Ramos (cell line): ENCODE results near the gene ACOX1.

Experiments
- in situ Hi-C: fragments of 300-500 bp; cut with MboI; formaldehyde crosslinking; loops from one replicate; pipeline ENCODE4 v1.14.3; 2022; ENCODE audit warnings: low sequenced_read_pairs; ENCODE audit not compliant: unreplicated experiment

The ACOX1 gene

GRCh38 chr17:75978938-75979704 lies at the start of gene ACOX1, which contains the start of gene TEN1:
ACOX1 (minus strand) TSS chr17:75979166; CDS start chr17:75979073, 93 bp downstream.
TEN1 (plus strand) TSS chr17:75979240; CDS start chr17:75986193, 6,953 bp downstream.
- in situ Hi-C loops = no loop called here

GRCh38 chr17:76027159-76027839 lies 48.3 kb upstream of the ACOX1 start, which contains the start of gene EVPL:
EVPL (minus strand) TSS chr17:76027306; CDS start chr17:76027198, 108 bp downstream.
- in situ Hi-C loops = no loop called here

DNA sequence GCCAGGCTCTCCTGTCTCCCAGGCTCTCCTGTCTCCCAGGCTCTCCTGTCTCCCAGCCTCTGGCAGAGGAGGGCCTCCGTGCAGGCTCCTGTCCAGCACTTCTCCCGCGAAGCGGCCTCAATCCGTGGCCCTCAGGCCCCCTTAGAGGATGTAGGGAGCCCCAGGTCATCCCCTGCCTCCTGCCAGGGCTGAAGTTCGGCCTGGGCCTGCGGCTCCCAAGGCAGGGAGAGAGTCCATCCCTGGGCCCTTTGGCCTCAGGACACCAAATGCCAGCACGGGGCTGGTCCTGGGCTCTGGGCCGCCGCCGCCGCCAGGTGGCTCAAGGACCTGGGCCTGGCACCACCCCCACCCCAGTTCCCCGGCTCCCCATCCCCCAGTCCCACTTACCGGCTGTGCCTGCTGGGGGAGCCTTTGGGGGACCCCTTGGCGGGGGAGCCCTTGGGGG lies 47.8 kb upstream of the ACOX1 start:
- in situ Hi-C loops = no loop called here

- in situ Hi-C loops = no loop called here
Measured at GRCh38 chr17:76025294-76025693, 46.3 kb upstream of the ACOX1 start.

- in situ Hi-C loops = no loop called here
Measured at GRCh38 chr17:76024353-76024752, 45.4 kb upstream of the ACOX1 start.

DNA sequence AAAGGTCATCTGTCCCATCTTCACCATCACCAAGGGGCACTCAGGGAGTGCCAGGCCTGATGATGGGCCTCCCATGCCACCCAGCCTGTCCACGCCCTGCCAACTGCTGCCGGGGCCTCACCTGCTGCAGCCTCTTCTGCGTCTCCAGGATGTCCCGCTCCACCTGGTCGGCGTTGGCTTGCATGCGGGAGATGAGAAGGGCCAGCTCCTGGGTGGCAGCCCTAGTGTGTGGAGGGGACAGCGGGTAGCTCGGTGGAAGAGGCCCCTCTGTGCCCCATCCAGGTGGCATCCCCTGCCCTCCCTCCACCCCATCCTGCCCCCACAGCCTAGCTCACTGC lies 44.9 kb upstream of the ACOX1 start:
- in situ Hi-C loops = no loop called here

- in situ Hi-C loops = no loop called here
Measured at GRCh38 chr17:76022973-76023899, 44.3 kb upstream of the ACOX1 start.

DNA sequence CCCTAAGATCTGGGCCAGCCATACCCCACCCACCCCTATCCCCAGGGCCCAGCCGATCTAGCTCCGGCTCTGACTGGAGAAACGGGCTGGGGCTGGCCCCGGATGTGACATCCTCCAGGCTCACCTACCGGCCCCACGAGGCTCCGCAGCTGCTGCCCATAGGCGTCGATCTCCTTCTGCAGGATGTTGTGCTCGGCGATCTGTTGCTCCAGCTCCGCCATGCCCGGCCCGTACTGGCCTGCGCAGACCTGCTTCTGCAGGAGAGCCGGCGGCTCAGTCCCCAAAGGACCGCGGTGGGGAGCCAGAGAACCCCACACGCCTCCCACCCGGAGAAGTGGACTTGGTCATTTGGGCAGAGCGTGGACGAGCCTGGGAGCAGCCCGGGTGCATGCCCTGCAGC lies 43.3 kb upstream of the ACOX1 start:
- in situ Hi-C loops = no loop called here

DNA sequence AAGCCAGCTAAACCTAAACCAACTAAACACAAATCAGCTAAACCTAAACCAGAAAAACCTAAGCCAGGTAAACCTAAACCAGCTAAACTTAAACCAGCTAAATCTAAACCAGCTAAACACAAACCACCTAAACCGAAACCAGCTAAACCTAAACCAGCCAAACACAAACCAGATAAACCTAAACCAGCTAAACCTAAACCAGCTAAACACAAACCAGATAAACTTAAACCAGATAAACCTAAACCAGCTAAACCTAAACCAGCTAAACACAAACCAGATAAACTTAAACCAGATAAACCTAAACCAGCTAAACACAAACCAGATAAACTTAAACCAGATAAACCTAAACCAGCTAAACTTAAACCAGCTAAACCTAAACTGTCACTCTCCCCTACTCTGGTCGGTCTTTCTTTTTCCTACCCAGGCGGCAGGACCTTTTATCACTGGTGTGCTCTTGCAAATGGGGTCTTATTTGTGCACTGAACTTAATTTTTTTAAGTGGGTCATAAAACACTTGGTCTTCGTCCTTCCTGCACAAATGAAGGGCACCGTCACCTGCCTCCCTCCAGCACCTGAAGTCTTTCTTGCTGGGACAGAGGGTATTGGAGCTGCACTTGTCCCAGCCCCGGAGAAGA lies 41.0 kb upstream of the ACOX1 start:
- in situ Hi-C loops = no loop called here

DNA sequence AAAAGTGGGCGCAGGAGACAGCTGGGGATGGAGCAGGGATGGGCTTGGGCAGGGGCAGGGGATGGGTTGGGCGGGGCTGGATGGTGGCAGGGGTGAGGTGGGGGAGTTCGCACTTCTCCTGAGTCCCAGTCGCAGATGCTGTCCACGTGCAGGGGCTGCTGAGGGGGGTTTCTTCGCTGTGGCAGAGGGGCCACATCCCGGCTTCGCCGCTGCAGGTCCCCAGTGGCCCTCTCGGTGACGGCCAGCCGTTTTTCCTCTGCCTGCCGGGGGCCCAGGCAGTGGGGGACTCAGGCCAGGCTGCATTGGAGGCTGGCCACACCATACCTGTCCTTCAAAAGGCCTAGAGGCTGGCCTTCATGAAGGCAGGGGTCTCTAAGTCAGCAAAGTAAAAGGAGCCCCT lies 39.8 kb upstream of the ACOX1 start:
- in situ Hi-C loops = no loop called here

- in situ Hi-C loops = no loop called here
Measured at GRCh38 chr17:76018340-76018680, 39.3 kb upstream of the ACOX1 start.

DNA sequence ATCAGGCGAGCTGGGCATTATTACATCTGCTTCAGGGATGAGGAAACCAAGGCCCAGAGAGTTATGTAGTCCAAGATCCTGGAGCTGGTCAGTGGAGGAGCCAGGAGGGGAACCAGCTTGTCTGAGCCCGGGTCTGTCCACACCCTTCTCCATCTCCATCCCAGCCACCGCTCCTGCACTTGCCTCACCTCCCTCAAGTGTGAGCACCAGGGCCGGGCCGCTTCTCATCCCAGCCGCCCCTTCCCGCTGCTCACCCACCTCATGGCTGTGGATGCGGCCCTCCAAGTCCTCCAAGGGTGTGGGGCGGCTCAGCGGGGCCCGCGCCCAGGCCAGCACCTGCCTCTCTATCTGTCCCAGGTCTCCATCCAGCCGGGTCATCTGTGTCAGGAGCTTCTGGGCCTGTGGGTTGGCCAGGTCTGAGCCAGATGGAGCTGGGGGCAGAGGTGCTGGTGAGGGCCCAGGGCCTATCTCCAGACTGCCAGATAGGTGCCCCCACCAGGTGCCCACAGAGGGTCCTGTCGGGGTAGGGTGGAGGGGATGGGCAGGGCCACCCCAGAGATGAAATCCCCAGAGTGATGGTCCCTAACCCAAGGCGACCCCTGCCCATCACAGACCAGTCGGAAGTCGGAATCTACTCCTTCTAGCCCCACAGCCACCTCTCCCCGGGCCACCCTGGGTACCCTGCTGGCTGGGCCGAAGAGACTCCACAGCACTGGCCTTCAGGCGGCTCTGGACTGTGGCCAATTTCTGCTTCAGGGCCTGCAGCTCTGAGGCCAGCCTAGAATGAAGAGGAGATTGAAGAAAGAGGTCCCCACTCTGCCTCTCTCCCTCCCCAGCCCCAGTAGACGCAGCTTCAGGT lies 38.7 kb upstream of the ACOX1 start:
- in situ Hi-C loops = no loop called here

DNA sequence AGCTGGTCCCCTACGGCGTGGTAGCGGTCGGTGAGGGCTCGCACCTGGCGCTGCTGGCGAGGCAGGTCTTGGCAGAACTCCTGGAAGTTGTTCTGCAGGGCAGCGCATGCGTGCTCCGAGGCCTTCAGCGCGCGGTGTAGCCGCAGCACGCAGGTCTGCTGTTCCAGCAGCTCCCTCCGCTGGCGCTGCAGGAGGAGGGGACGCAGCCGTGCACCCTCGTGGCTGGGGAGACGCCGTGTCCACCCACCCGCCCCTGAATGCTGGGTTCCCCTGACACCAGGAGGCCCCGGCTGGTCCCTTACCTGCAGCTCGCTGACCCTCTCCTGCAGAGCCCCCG lies 35.9 kb upstream of the ACOX1 start:
- in situ Hi-C loops = loop anchor here (5.0 kb wide), 1 partner anchor 277 kb away; no protein-coding TSS in a partner anchor

GRCh38 chr17:76014100-76014924 lies 35.3 kb upstream of the ACOX1 start:
- in situ Hi-C loops = loop anchor here (5.0 kb wide), 1 partner anchor 278 kb away; no protein-coding TSS in a partner anchor

GRCh38 chr17:76013377-76013932 lies 34.5 kb upstream of the ACOX1 start:
- in situ Hi-C loops = loop anchor here (5.0 kb wide), 1 partner anchor 279 kb away; no protein-coding TSS in a partner anchor

DNA sequence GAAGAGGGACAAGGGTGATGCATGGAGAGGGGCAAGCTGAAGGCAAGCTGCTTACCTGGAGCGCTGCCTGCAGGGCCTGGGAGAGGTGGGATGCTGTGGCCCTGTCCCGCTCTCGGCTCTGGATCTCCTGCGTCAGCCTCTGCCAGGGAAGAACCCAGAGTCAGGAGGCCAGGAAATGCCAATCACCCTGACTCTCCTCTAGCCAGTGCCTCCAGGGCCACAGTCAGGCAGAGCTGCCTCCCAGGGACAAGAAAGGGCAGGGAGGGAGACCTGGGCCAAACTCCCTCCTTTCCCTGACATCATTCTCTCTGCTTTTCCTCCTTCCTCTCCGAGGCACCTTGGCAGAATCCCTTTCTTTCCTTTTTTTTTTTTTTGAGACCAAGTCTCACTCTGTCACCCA lies 33.0 kb upstream of the ACOX1 start:
- in situ Hi-C loops = loop anchor here (5.0 kb wide), 1 partner anchor 280 kb away; no protein-coding TSS in a partner anchor

GRCh38 chr17:76009969-76010661 lies 31.1 kb upstream of the ACOX1 start:
- in situ Hi-C loops = loop anchor here (5.0 kb wide), 3 partner anchors 92 to 282 kb away; partner anchors contain the start of gene EXOC7
